HL-60 (cell line): ENCODE results near the gene SAMHD1.

Experiments used
- CTCF ChIP-seq: IDR thresholded peaks from one replicate; pipeline ENCODE4 v1.5.1; 2011; ENCODE audit warnings: low read length, control low read depth, inconsistent platforms; ENCODE audit not compliant: insufficient read depth
- GABPA ChIP-seq: IDR thresholded peaks from 2 replicates; pipeline ENCODE4 v1.6.1; 2012; ENCODE audit warnings: low read depth
- POLR2AphosphoS5 ChIP-seq: IDR thresholded peaks from 2 replicates; pipeline ENCODE4 v1.6.1; 2012; ENCODE audit warnings: low read depth
- TF ChIP-seq, protein P1 (sequence below): IDR thresholded peaks from 2 replicates; pipeline ENCODE4 v1.6.1; 2012; ENCODE audit warnings: low read depth; ENCODE audit not compliant: insufficient replicate concordance

- TF ChIP-seq CTCF (no peak), GABPA (no peak), POLR2AphosphoS5 (no peak)
- TF ChIP-seq, protein P1, sequence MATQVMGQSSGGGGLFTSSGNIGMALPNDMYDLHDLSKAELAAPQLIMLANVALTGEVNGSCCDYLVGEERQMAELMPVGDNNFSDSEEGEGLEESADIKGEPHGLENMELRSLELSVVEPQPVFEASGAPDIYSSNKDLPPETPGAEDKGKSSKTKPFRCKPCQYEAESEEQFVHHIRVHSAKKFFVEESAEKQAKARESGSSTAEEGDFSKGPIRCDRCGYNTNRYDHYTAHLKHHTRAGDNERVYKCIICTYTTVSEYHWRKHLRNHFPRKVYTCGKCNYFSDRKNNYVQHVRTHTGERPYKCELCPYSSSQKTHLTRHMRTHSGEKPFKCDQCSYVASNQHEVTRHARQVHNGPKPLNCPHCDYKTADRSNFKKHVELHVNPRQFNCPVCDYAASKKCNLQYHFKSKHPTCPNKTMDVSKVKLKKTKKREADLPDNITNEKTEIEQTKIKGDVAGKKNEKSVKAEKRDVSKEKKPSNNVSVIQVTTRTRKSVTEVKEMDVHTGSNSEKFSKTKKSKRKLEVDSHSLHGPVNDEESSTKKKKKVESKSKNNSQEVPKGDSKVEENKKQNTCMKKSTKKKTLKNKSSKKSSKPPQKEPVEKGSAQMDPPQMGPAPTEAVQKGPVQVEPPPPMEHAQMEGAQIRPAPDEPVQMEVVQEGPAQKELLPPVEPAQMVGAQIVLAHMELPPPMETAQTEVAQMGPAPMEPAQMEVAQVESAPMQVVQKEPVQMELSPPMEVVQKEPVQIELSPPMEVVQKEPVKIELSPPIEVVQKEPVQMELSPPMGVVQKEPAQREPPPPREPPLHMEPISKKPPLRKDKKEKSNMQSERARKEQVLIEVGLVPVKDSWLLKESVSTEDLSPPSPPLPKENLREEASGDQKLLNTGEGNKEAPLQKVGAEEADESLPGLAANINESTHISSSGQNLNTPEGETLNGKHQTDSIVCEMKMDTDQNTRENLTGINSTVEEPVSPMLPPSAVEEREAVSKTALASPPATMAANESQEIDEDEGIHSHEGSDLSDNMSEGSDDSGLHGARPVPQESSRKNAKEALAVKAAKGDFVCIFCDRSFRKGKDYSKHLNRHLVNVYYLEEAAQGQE: no peak
Observed at GRCh38 chr20:36917943-36918342, 33.6 kb downstream of the SAMHD1 start.
